Esophagus squamous epithelium (tissue), 5 donors: ENCODE results near the gene CELF3. TPM values are rescaled to one million over a fixed set of nuclear protein-coding genes. Genes with fewer than 3 reads are reported as not detected.

Source experiments
- DNase-seq: peaks from one replicate; lab custom pipeline; 2025; lab: John Stamatoyannopoulos, UW
- H3K27ac ChIP-seq, 4 donors: fragments of 200-600 bp; sonication (generic); one replicate each; pipeline ENCODE4 v1.5.1; 2016 to 2019; ENCODE audit warnings: mild to moderate bottlenecking in 1 of 4
- H3K27me3 ChIP-seq, 4 donors: fragments of 200-600 bp; sonication (generic); 1 replicate in 3 of 4; 2 replicates in 1 of 4; pipeline versions ENCODE4 v1.5.1 to v1.6.0; 2017 to 2021; ENCODE audit warnings: antibody characterized with exemption in 1 of 4
- H3K36me3 ChIP-seq, 3 donors: fragments of 200-600 bp; sonication (generic); one replicate each; pipeline ENCODE4 v1.5.1; 2016 to 2019
- H3K4me1 ChIP-seq, 3 donors: fragments of 200-600 bp; sonication (generic); one replicate each; pipeline ENCODE4 v1.5.1; 2017 to 2019
- H3K4me3 ChIP-seq, 4 donors: fragments of 200-600 bp; sonication (generic); 1 replicate in 3 of 4; 2 replicates in 1 of 4; pipeline ENCODE4 v1.5.1; 2016 to 2019; ENCODE audit warnings: mild to moderate bottlenecking in 2 of 4, moderate library complexity in 1 of 4
- H3K9me3 ChIP-seq, 3 donors: fragments of 200-600 bp; sonication (generic); one replicate each; pipeline ENCODE4 v1.5.1; 2016 to 2019
- POLR2A ChIP-seq, 4 donors: fragments of 450-650 bp; IDR thresholded peaks; one replicate each; pipeline ENCODE4 v1.6.1; 2017; ENCODE audit warnings: antibody characterized with exemption in 4 of 4, mild to moderate bottlenecking in 4 of 4, moderate library complexity in 3 of 4
- WGBS, 2 donors: methylation state at CpG; one replicate each; pipeline ENCODE4 v1.1.5; 2018; 5-methylcytosine and 5-hydroxymethylcytosine counted together
- intact Hi-C: fragments of 100-400 bp; cut with DNase I; formaldehyde crosslinking; loops from one replicate; pipeline ENCODE4 v1.15.0; 2022
- small RNA-seq, 4 donors: library from RNA; depleted of rRNA; stranded (forward); fragments of <200 nt; gene quantifications; one replicate each; pipeline ENCODE3, GENCODE V24; 2016
- total RNA-seq, 4 donors: library from RNA; depleted of rRNA; stranded (reverse); fragments of >200 nt; gene quantifications; one replicate each; pipeline ENCODE4 v1.1.0, GENCODE V29; 2016
- TF ChIP-seq, protein P1 (sequence below), 6 experiments: fragments of 450-650 bp in 4 of 6; fragments of 200-600 bp in 2 of 6; sonication (generic) in 2 of 6; IDR thresholded peaks; one replicate each; pipeline ENCODE4 v1.5.1; 2016 to 2019; ENCODE audit warnings: antibody characterized with exemption in 6 of 6, mild to moderate bottlenecking in 4 of 6, moderate library complexity in 4 of 6
- donor health status: DM: yes; HTN: yes; CAD: no.

The CELF3 gene
- total RNA-seq, 4 donors from 2014 or later = 0.19 TPM; not detected in 3

DNA sequence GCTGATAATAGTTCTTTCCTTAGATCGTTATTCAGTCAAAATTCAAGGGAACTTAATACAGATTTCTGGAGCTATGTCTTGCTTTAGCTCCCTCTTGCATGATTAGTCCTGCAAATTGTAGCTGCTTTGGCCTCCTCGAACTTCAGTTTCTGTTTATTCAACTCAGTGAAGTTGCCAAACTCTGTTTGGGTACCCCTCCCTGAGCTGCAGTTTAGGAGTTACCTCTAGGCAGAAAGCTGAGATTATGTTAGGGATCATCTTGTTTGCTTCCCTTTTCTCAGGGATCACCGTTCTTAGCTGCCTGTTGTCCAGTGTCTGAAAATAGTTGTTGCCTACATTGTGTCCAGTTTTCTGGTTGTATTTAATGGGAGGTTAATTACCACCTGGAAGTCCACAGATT, 61.2 kb downstream of the CELF3 start:
- Histone ChIP-seq H3K9me3 (no peaks in the 10 kb centered on the region), H3K4me1 (peaks cover 0 to 20% (median 0%) of the 10 kb centered on the region in 3 donors), H3K27me3 (no peaks in the 10 kb centered on the region), H3K27ac (no peak overlapping the region), H3K4me3 (no peak overlapping the region), H3K36me3 (peaks cover 0 to 30% (median 9%) of the 10 kb centered on the region in 3 donors)
- no peak for TF ChIP-seq POLR2A (IDR thresholded peaks at IDR 0.05)
- TF ChIP-seq, protein P1, sequence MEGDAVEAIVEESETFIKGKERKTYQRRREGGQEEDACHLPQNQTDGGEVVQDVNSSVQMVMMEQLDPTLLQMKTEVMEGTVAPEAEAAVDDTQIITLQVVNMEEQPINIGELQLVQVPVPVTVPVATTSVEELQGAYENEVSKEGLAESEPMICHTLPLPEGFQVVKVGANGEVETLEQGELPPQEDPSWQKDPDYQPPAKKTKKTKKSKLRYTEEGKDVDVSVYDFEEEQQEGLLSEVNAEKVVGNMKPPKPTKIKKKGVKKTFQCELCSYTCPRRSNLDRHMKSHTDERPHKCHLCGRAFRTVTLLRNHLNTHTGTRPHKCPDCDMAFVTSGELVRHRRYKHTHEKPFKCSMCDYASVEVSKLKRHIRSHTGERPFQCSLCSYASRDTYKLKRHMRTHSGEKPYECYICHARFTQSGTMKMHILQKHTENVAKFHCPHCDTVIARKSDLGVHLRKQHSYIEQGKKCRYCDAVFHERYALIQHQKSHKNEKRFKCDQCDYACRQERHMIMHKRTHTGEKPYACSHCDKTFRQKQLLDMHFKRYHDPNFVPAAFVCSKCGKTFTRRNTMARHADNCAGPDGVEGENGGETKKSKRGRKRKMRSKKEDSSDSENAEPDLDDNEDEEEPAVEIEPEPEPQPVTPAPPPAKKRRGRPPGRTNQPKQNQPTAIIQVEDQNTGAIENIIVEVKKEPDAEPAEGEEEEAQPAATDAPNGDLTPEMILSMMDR (IDR thresholded peaks at IDR 0.05) = no peak
- WGBS, 2 donors = 47 to 51% methylated on average over 3 of the region's 3 CpGs
- no peak for DNase-seq
- intact Hi-C loops = no loop called here

DNA sequence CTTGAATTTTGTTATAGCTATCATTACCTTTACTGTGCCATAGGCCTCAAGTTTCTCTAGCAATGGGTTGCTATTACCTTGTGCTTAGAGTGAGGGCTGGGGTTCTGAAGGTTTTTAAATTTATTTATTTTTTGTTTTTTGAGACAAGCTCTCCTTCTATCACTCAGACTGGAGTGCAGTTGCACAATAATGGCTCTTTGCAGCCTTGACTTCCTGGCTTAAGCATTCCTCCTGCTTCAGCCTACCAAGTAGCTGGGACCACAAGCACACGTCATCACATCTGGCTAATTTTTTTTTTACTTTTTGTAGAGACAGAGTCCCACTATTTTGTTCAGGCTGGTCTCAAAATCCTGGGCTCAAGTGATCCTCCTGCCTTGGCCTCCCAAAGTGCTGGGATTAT, 63.2 kb downstream of the CELF3 start:
- H3K27me3 ChIP-seq = no peaks in the 10 kb centered on the region
- H3K4me3 ChIP-seq = no peak overlapping the region
- TF ChIP-seq, protein P1 (IDR thresholded peaks at IDR 0.05) = no peak
- H3K9me3 ChIP-seq = no peaks in the 10 kb centered on the region
- peaks cover 0 to 20% (median 0%) of the 10 kb centered on the region in 3 donors for H3K4me1 ChIP-seq
- DNase-seq = no peak
- intact Hi-C loops = no loop called here
- H3K27ac ChIP-seq = no peak overlapping the region
- H3K36me3 ChIP-seq = peaks cover 0 to 21% (median 0%) of the 10 kb centered on the region in 3 donors
- 73 to 85% methylated on average over 1 of the region's 1 CpG for WGBS, 2 donors

Small RNA genes within 50 kb of the gene (small RNA-seq; reads per million reads assigned to genes)
- 0 reads per million in 4 donors for gene RNU6-662P

Other genes with a start within 250 kb of the CELF3 start
- gene CGN, start 205.4 kb downstream of the CELF3 start, total RNA-seq = 10 to 100 TPM in 3 of 4 donors, 1 to 10 TPM in 1; 3.3 to 26.1 (median 15.1) TPM
- 10 to 100 TPM; 18.1 to 41.8 (median 32.8) TPM for gene TUFT1, start 176.5 kb downstream of the CELF3 start, total RNA-seq
- gene SNX27, start 104.8 kb downstream of the CELF3 start, total RNA-seq = 10 to 100 TPM; 15.0 to 30.3 (median 17.3) TPM
- gene RIIAD1, start 4.7 kb upstream of the CELF3 start, total RNA-seq = not detected
- gene MRPL9, start 46.7 kb upstream of the CELF3 start, total RNA-seq = 10 to 100 TPM; 49.1 to 56.3 (median 52.6) TPM
- gene TDRKH, start 73.7 kb upstream of the CELF3 start, total RNA-seq = 1 to 10 TPM; 1.1 to 5.3 (median 2.3) TPM
- gene LINGO4, start 88.6 kb upstream of the CELF3 start, total RNA-seq = under 1 TPM in 1 of 4 donors, not detected in 3; 0.19 TPM
- gene RORC, start 115.0 kb upstream of the CELF3 start, total RNA-seq = 10 to 100 TPM in 1 of 4 donors, 1 to 10 TPM in 2, under 1 TPM in 1; 0.75 to 11.5 (median 5.3) TPM
- under 1 TPM in 2 of 4 donors, not detected in 2; 0.22 to 0.38 TPM for gene C2CD4D, start 123.0 kb upstream of the CELF3 start, total RNA-seq
- gene THEM5, start 136.9 kb upstream of the CELF3 start, total RNA-seq = 1 to 10 TPM in 1 of 4 donors, under 1 TPM in 1, not detected in 2; 0.76 to 1.7 TPM
- 10 to 100 TPM in 3 of 4 donors, 1 to 10 TPM in 1; 3.5 to 14.3 (median 12.3) TPM for gene THEM4, start 192.7 kb upstream of the CELF3 start, total RNA-seq